ENCODE measurements around the gene KRTAP10-10.

The KRTAP10-10 gene

DNA sequence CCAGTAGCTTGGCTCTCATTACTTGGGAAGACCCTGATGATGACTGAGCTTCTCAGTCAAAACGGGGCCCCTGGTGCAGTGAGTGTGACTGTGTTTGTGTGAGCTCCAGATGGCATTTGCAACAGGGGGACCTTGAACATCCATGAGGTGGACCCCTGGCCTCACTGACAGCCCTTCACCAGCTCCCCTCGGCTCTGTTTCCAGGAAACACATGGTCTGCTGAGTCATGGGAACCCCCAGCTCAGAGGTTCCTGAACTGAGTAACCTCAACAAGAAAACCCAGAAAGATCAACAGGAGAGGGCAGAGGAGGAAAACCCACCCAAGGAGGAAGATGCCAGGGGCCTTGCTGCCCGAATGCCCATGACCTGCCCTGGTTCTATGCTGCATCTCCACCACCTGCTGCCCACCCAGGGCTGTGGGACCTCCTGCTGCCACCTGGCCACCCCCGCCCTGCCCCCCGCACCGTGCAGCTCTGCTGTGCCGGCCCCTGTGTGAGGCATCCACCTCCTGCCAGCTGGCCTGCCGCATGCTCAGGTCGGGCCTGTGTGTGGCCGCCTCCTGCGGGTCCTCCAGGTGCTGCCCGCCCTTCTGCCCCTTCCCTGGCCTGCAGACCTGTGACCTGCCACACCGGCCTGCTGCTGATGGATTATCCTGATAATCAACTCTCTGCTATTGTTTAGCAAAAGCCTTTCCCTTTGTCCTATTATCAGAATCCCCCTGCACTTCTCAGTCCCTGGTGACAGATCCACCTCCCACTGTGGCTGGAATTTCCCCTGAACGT is 49.0 kb downstream of the KRTAP10-10 start:
- DNase-seq = no peak

DNA sequence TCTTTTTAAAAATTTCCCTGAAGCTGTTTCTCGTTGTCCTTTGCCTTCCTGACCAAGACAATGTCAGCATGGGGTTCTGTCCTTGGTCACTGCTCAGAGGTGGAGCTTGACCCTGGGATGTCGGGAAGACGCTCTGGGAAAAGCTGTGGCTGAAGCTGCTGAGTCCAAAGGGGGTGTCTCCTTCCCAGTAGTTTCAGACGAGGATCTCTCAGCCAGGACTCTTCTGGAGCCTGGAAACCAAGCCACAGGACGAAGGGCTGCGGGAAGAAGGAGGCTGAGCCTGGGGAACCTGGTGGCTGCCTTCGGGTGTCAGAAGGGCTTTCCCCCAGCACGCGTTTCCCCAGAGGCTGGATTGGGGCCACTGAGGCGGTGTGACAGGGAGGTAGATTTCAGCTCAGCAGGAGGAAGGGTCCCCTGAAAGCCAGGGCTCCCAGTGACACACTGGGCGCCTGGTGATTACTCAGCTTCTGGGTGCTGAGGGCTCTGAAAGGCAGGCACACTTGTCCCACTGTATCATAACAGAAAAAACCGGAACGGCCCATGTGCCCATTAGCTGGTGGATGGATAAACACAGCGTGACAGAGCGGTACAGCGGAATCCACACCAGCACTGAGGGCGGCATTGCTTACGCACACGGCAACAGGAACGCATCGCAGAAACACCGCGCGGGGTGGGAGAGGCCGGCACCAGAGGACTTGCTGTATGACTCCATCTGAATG is 49.8 kb downstream of the KRTAP10-10 start:
- DNase-seq = no peak

DNA sequence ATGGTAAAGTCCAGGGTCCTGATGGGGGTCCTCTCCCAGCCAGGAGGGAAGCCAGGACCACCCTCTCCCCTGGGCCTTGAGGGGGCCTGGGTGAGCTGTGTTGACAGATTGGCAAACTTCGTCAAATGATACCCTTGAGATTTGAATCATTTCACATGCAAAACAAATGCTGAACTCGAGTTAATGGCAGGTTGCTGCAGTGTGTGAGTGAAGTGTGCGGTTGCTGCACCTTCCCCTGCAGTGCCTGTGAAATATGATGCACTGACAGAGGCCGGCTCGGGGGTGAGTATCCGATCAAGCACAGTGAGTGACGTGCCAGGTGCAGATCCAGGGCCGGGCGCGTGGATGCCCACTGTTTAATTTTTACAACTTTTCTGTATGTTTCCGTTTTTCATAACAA is 50.5 kb downstream of the KRTAP10-10 start:
- DNase-seq = no peak
